Fibroblast of lung (primary cell): ENCODE data around the gene SRRM1. TPM values are rescaled to one million over a fixed set of nuclear protein-coding genes. Genes with fewer than 3 reads are reported as not detected.

Source experiments
- DNase-seq, 2 donors: peaks; one replicate each; pipeline versions ENCODE4 v3.0.0 to v3.0.0-alpha.2; 2010; ENCODE audit warnings: low read depth in 2 of 2
- H2AFZ ChIP-seq: 2 replicates; pipeline ENCODE4 v1.5.1; 2012; ENCODE audit warnings: low read length, control low read depth, inconsistent platforms
- H3K27ac ChIP-seq: 2 replicates; pipeline ENCODE4 v1.5.1; 2011; ENCODE audit warnings: low read length, control low read depth; ENCODE audit not compliant: insufficient read depth
- H3K27me3 ChIP-seq: 2 replicates; pipeline ENCODE4 v1.5.1; 2011; ENCODE audit warnings: mild to moderate bottlenecking, low read length; ENCODE audit not compliant: control insufficient read depth, insufficient read depth
- H3K36me3 ChIP-seq: 2 replicates; pipeline ENCODE4 v1.5.1; 2011; ENCODE audit warnings: low read length; ENCODE audit not compliant: control insufficient read depth, insufficient read depth
- H3K4me1 ChIP-seq: 2 replicates; pipeline ENCODE4 v1.5.1; 2011; ENCODE audit warnings: low read length; ENCODE audit not compliant: control insufficient read depth, insufficient read depth; ENCODE audit errors: extremely low read depth
- H3K4me2 ChIP-seq: 2 replicates; pipeline ENCODE4 v1.5.1; 2011; ENCODE audit warnings: low read length, control low read depth; ENCODE audit not compliant: insufficient read depth; ENCODE audit errors: extremely low read depth
- H3K4me3 ChIP-seq, 4 experiments: fragments of 200-600 bp in 1 of 4; sonication (generic) in 1 of 4; replicated peaks in 1 of 4; 2 replicates each; pipeline ENCODE4 v1.5.1; 2011 to 2016; ENCODE audit warnings: low read length in 4 of 4, low read depth in 3 of 4, mild to moderate bottlenecking in 3 of 4, control low read depth in 2 of 4, inconsistent platforms in 1 of 4, mixed read lengths in 1 of 4; ENCODE audit not compliant: insufficient read depth in 1 of 4; ENCODE audit errors: control extremely low read depth in 1 of 4
- H3K79me2 ChIP-seq: 2 replicates; pipeline ENCODE4 v1.5.1; 2012; ENCODE audit warnings: mild to moderate bottlenecking, low read length, inconsistent platforms; ENCODE audit not compliant: control insufficient read depth, insufficient read depth
- H3K9ac ChIP-seq: 2 replicates; pipeline ENCODE4 v1.5.1; 2011; ENCODE audit warnings: mild to moderate bottlenecking, low read length, control low read depth; ENCODE audit not compliant: insufficient read depth
- H3K9me3 ChIP-seq: 2 replicates; pipeline ENCODE4 v1.5.1; 2012; ENCODE audit warnings: low read depth, low read length; ENCODE audit not compliant: control insufficient read depth, insufficient read depth
- H4K20me1 ChIP-seq: 2 replicates; pipeline ENCODE4 v1.5.1; 2011; ENCODE audit warnings: low read length; ENCODE audit not compliant: control insufficient read depth, insufficient read depth; ENCODE audit errors: extremely low read depth
- EZH2 ChIP-seq: IDR thresholded peaks from 2 replicates; pipeline ENCODE4 v1.5.1; 2012; ENCODE audit warnings: low read length, control low read depth, mild to moderate bottlenecking; ENCODE audit errors: missing control alignments
- polyA plus RNA-seq, 2 donors: library from polyadenylated mRNA; depleted of rRNA in 1 of 2; stranded (reverse) in 1 of 2; unstranded in 1 of 2; fragments of >200 nt; gene quantifications; 2 replicates each; pipeline ENCODE4 v1.2.1, GENCODE V29; 2011 to 2012; ENCODE audit warnings: missing spikeins in 1 of 2
- total RNA-seq: library from RNA; depleted of rRNA; stranded (reverse); fragments of >200 nt; gene quantifications from 2 replicates; pipeline ENCODE4 v1.2.1, GENCODE V29; 2014
- TF ChIP-seq, protein P1 (sequence below), 2 donors: IDR thresholded peaks in 1 of 2; conservative IDR thresholded peaks in 1 of 2; 1 replicate in 1 of 2; 2 replicates in 1 of 2; pipeline ENCODE4 v1.5.1; 2011 to 2012; ENCODE audit warnings: low read length in 2 of 2, control low read depth in 1 of 2, inconsistent platforms in 1 of 2, low read depth in 1 of 2, mild to moderate bottlenecking in 1 of 2

Gene SRRM1
- total and polyA plus RNA-seq, 2 donors (not counting 1 experiment from before 2014, with no cell fraction given), result 30.7 to 55.8 TPM

GRCh38 chr1:24622218-24622617, 20.9 kb upstream of the SRRM1 start:
- H3K4me2 ChIP-seq, result no peak overlapping the region
- DNase-seq, result no peak
- H3K9ac ChIP-seq, result no peak overlapping the region
- H3K27ac ChIP-seq, result no peak overlapping the region
- no peaks in the 10 kb centered on the region for H3K9me3 ChIP-seq
- H3K4me3 ChIP-seq, result no peak overlapping the region
- no peaks in the 10 kb centered on the region for H3K36me3 ChIP-seq
- H4K20me1 ChIP-seq, result no peaks in the 10 kb centered on the region
- TF ChIP-seq, protein P1, sequence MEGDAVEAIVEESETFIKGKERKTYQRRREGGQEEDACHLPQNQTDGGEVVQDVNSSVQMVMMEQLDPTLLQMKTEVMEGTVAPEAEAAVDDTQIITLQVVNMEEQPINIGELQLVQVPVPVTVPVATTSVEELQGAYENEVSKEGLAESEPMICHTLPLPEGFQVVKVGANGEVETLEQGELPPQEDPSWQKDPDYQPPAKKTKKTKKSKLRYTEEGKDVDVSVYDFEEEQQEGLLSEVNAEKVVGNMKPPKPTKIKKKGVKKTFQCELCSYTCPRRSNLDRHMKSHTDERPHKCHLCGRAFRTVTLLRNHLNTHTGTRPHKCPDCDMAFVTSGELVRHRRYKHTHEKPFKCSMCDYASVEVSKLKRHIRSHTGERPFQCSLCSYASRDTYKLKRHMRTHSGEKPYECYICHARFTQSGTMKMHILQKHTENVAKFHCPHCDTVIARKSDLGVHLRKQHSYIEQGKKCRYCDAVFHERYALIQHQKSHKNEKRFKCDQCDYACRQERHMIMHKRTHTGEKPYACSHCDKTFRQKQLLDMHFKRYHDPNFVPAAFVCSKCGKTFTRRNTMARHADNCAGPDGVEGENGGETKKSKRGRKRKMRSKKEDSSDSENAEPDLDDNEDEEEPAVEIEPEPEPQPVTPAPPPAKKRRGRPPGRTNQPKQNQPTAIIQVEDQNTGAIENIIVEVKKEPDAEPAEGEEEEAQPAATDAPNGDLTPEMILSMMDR (conservative IDR thresholded peaks at IDR 0.05 in 1 of 2, IDR thresholded peaks at IDR 0.05 in 1 of 2; ENCODE audit: low read depth in 1 of 2, low read length in 2 of 2), result no peak
- TF ChIP-seq EZH2, result no peak
- H3K4me1 ChIP-seq, result no peaks in the 10 kb centered on the region
- H3K27me3 ChIP-seq, result peaks cover 8% of the 10 kb centered on the region
- H2AFZ ChIP-seq, result no peak overlapping the region
- no peaks in the 10 kb centered on the region for H3K79me2 ChIP-seq

DNA sequence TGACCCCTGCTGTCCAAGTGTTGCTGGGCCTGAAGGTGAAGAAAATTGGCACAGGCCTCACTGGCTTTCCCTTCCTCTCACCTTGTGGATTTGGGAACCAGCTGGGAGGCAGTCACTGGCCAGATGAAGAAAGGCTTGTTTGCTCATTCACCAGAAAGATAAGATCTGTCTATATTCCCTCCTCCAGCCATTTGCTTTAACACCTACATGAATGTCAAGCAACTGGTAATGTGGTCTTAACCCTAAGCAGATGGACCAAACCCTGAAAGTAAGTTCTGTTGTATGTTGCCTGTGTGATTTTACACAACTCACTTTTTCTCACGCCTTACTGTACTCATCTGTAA, 10.3 kb upstream of the SRRM1 start:
- H3K9ac ChIP-seq, result no peak overlapping the region
- H3K36me3 ChIP-seq, result no peaks in the 10 kb centered on the region
- H4K20me1 ChIP-seq, result no peaks in the 10 kb centered on the region
- TF ChIP-seq, protein P1 (conservative IDR thresholded peaks at IDR 0.05 in 1 of 2, IDR thresholded peaks at IDR 0.05 in 1 of 2; ENCODE audit: low read depth in 1 of 2, low read length in 2 of 2), result no peak
- TF ChIP-seq EZH2, result no peak
- no peak overlapping the region for H3K4me2 ChIP-seq
- H3K27me3 ChIP-seq, result no peaks in the 10 kb centered on the region
- no peaks in the 10 kb centered on the region for H3K79me2 ChIP-seq
- H2AFZ ChIP-seq, result no peak overlapping the region
- no peaks in the 10 kb centered on the region for H3K9me3 ChIP-seq
- H3K27ac ChIP-seq, result no peak overlapping the region
- no peak overlapping the region for H3K4me3 ChIP-seq
- no peaks in the 10 kb centered on the region for H3K4me1 ChIP-seq
- no peak for DNase-seq

DNA sequence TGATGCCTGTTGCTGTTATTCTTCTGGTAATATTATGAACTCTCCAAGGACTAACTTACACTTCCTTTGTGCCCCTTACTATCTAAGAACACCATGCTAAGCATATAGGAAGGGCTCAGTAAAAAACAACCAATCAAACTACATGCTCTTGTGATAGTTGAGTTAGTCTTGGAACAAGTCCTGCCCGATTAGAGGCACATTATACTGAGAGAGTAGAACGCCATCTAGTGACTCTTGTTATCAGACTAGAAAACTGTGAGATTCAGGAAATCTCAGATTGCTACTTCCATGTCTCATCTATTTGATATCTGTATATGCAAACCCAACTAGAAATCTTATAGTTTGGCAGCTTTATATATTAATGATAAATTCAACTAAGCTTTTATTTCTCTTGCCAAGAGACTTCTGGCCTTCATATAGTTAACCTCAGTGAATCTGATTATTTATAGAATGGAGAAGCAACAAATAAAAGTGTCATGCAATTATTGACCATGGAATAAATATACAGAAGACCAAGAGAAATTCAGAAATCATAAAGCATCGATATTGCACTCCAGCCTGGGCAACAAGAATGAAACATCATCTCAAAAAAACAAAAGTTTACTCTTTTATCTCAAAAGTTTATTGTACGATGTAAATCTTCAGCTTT, 7.8 kb upstream of the SRRM1 start:
- H3K9ac ChIP-seq, result no peak overlapping the region
- H3K36me3 ChIP-seq, result no peaks in the 10 kb centered on the region
- H4K20me1 ChIP-seq, result no peaks in the 10 kb centered on the region
- TF ChIP-seq EZH2, result no peak
- TF ChIP-seq, protein P1 (conservative IDR thresholded peaks at IDR 0.05 in 1 of 2, IDR thresholded peaks at IDR 0.05 in 1 of 2; ENCODE audit: low read depth in 1 of 2, low read length in 2 of 2), result peak; percentile 60 to 71
- peak; percentile 68 to 86 for DNase-seq
- H3K9me3 ChIP-seq, result no peaks in the 10 kb centered on the region
- no peak overlapping the region for H2AFZ ChIP-seq
- H3K4me1 ChIP-seq, result no peaks in the 10 kb centered on the region
- H3K27me3 ChIP-seq, result no peaks in the 10 kb centered on the region
- no peaks in the 10 kb centered on the region for H3K79me2 ChIP-seq
- H3K27ac ChIP-seq, result no peak overlapping the region
- no peak overlapping the region for H3K4me3 ChIP-seq
- no peak overlapping the region for H3K4me2 ChIP-seq
